ENCODE data around the gene PRPF38A. TPM values are rescaled to one million over a fixed set of nuclear protein-coding genes. Genes with fewer than 3 reads are reported as not detected.
A peak's percentile ranks its signal among the peaks of the same experiment; 100 is the strongest.
"Not testable (repeated sequence)": the region's sequence is repeated elsewhere in the genome, so short reads cannot be mapped to it uniquely, and the experiment has no call there.

Gene PRPF38A
- total RNA-seq, 1 donor from 2014 or later, result 20.5 TPM

DNA sequence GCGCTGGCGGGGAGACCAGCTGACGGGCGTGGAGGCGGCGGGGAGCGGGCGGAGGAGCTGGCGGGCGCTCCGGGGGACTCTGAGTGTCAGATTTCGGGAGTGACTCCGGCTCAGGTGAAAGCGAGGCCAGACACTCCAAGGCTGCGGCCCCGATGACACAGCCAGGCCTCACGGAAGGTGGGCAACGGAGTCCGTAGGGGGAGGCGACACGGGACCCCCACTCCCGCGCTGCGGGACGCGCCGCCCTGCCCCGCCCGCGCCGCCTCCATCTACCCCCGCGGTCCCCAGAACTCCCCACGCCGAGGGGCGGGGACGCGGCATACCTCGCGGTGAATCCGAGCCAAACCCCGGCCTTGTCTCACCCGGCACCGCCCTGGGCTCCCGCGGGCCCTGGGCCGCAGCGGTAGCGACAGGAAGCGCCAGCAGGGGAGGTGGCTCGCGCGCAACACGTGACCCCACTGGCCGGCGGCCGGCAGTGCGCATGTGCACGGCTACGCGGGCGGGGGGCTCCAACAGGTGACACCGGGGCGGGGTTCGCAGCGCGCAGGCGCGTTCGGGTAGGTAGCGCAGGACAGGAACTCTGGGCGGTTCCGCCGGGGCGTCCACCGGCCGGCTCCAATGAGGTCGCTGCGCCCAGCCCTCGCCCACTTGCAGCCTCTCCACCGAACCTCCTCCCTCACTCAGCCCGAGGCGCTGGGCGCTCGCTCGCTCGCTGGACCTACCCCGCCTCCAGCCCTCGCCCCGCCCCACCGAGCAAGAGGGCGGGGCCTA, 38.5 kb upstream of the PRPF38A start, which contains the start of gene CC2D1B:
Gene CC2D1B, minus strand, starts transcription at position 460 of the 771 bp plus-strand sequence. CDS start 1,585 bp downstream, outside the sequence.
- intact Hi-C loops (cut with micrococcal nuclease), result no loop called here
- Histone ChIP-seq H3K9me3 (replicated peaks) (no peaks in the 10 kb centered on the region), H3K36me3 (peaks cover 21% of the 10 kb centered on the region), H3K27me3 (ENCODE audit: low read depth) (no peaks in the 10 kb centered on the region), H3K4me1 (peaks cover 26% of the 10 kb centered on the region), H3K27ac (replicated peaks) (peak within 1 kb of the TSS; percentile 94), H3K4me3 (peak within 1 kb of the TSS; percentile 99)
- TF ChIP-seq, protein P1, sequence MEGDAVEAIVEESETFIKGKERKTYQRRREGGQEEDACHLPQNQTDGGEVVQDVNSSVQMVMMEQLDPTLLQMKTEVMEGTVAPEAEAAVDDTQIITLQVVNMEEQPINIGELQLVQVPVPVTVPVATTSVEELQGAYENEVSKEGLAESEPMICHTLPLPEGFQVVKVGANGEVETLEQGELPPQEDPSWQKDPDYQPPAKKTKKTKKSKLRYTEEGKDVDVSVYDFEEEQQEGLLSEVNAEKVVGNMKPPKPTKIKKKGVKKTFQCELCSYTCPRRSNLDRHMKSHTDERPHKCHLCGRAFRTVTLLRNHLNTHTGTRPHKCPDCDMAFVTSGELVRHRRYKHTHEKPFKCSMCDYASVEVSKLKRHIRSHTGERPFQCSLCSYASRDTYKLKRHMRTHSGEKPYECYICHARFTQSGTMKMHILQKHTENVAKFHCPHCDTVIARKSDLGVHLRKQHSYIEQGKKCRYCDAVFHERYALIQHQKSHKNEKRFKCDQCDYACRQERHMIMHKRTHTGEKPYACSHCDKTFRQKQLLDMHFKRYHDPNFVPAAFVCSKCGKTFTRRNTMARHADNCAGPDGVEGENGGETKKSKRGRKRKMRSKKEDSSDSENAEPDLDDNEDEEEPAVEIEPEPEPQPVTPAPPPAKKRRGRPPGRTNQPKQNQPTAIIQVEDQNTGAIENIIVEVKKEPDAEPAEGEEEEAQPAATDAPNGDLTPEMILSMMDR (IDR thresholded peaks at IDR 0.05; ENCODE audit: borderline replicate concordance), result peak; percentile 47
- DNase-seq, result peak; percentile 98

DNA sequence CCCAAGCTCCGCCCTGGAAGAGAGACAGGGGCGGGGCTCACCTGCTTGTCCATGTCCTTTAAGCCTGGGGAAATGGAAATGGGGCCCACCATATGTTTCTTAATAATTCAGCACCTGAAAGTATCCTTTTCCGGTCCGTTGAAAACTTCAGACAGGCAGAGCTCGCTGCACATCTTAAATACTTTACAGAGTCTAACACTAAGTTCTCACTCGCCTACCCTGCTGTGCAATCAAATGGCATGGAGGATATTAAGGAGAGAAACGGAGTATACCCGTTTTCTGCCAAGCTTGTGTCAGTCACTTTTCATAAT, 37.9 kb upstream of the PRPF38A start:
- H3K4me1 ChIP-seq, result peaks cover 26% of the 10 kb centered on the region
- H3K27ac ChIP-seq (replicated peaks), result peak overlapping the region; percentile 94
- no peak for DNase-seq
- TF ChIP-seq, protein P1 (IDR thresholded peaks at IDR 0.05; ENCODE audit: borderline replicate concordance), result no peak
- H3K36me3 ChIP-seq, result peaks cover 16% of the 10 kb centered on the region
- no peaks in the 10 kb centered on the region for H3K9me3 ChIP-seq (replicated peaks)
- intact Hi-C loops (cut with micrococcal nuclease), result no loop called here
- H3K27me3 ChIP-seq (ENCODE audit: low read depth), result no peaks in the 10 kb centered on the region
- H3K4me3 ChIP-seq, result peak overlapping the region; percentile 99

DNA sequence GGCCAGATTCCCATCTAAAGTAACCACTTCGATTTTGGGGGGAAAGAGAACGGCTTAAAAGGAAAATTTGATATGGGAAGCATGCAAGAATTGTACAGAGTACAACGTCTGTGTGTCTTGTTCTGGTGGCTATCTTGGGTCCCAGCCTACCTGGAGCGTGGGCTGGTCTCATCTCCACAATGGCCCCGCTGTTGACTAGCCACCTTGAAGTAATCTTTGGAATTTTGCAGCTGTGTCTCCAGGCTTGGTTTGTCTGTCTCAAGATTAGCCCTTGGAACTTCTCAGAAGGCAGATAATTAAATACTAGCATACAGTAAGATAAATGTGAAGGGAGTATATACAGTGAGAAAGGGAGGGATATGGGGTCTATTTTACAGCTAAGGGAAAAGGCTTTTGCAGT, 37.1 kb upstream of the PRPF38A start:
- no peak for DNase-seq
- Histone ChIP-seq H3K4me1 (peaks cover 26% of the 10 kb centered on the region), H3K9me3 (replicated peaks) (no peaks in the 10 kb centered on the region), H3K27me3 (ENCODE audit: low read depth) (no peaks in the 10 kb centered on the region), H3K27ac (replicated peaks) (no peak overlapping the region), H3K4me3 (no peak overlapping the region), H3K36me3 (peaks cover 8% of the 10 kb centered on the region)
- intact Hi-C loops (cut with micrococcal nuclease), result no loop called here
- TF ChIP-seq, protein P1 (IDR thresholded peaks at IDR 0.05; ENCODE audit: borderline replicate concordance), result no peak

DNA sequence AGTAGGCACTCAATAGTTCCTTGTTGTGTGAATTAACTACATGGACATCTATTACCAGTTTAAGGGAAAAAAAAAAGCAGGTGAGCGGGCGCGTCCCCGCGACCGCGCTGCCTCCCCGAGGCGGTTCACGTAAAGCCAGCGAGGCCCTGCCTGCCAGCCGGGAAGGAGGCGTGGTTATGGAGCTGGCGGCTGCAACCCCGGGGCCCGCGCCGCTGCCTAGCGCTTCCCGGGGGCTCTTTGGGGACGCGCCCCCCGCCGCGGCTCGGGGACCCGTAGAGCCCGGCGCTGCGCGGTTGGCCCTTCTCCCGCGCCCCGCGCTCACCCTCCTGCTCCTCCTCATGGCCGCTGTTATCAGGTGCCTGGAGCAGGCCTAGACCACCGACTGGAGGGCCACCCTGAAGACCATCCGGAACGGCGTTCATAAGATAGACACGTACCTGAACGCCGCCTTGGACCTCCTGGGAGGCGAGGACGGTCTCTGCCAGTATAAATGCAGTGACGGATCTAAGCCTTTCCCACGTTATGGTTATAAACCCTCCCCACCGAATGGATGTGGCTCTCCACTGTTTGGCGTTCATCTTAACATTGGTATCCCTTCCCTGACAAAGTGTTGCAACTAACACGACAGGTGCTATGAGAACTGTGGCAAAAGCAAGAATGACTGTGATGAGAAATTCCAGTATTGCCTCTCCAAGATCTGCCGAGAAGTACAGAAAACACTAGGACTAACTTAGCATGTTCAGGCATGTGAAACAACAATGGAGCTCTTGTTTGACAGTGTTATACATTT, 35.8 kb upstream of the PRPF38A start:
- Histone ChIP-seq H3K36me3 (no peaks in the 10 kb centered on the region), H3K4me3 (peak overlapping the region; percentile 61), H3K27ac (replicated peaks) (peak overlapping the region; percentile 35), H3K27me3 (ENCODE audit: low read depth) (no peaks in the 10 kb centered on the region), H3K4me1 (peaks cover 26% of the 10 kb centered on the region), H3K9me3 (replicated peaks) (no peaks in the 10 kb centered on the region)
- peak; percentile 31 for DNase-seq
- TF ChIP-seq, protein P1 (IDR thresholded peaks at IDR 0.05; ENCODE audit: borderline replicate concordance), result peak; percentile 25
- intact Hi-C loops (cut with micrococcal nuclease), result no loop called here

DNA sequence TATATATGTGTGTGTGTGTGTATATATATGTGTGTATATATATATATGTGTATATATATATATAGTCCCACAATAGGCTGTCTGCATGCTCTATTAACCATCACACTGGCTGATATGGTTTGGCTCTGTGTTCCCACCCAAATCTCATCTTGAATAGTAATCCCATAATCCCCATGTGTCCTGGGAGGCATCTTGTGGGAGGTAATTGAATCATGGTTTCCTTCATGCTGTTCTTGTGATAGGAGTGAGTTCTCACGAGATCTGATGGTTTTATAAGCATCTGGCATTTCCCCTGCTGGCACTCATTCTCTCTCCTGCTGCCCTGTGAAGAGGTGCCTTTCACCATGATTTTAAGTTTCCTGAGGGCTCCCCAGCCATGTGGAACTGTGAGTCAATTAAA, 34.6 kb upstream of the PRPF38A start:
- H3K36me3 ChIP-seq; DNase-seq; H3K4me3 ChIP-seq; H3K27ac ChIP-seq (replicated peaks); H3K27me3 ChIP-seq (ENCODE audit: low read depth); intact Hi-C loops (cut with micrococcal nuclease); H3K9me3 ChIP-seq (replicated peaks): not testable (repeated sequence)
- H3K4me1 ChIP-seq, result peaks cover 16% of the 10 kb centered on the region

DNA sequence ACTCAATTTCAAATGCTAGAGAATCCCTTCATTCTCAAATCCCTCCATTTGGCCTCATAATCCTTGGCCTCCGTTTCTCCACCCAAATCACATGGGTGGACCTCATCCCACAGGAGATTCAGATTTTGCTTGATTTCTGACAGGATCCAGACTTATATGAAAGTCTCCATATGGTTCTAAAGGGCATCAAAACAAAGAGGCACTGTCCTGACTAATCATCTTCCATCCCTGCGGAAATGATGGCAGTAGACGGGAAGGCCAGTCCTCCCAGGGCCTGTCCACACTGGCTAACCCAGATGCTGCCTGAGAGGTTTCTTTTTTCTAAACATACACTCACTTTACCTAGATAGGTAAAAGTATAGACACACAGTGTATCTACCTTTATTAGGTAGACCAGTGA, 19.0 kb upstream of the PRPF38A start:
- TF ChIP-seq, protein P1 (IDR thresholded peaks at IDR 0.05; ENCODE audit: borderline replicate concordance), result no peak
- intact Hi-C loops (cut with micrococcal nuclease), result no loop called here
- no peak overlapping the region for H3K27ac ChIP-seq (replicated peaks)

More for the DNA sequence above, 19.0 kb upstream of the PRPF38A start:
- no peak overlapping the region for H3K4me3 ChIP-seq
- H3K27me3 ChIP-seq (ENCODE audit: low read depth), result no peaks in the 10 kb centered on the region
- no peaks in the 10 kb centered on the region for H3K9me3 ChIP-seq (replicated peaks)
- DNase-seq, result no peak
- H3K36me3 ChIP-seq, result no peaks in the 10 kb centered on the region
- H3K4me1 ChIP-seq, result no peaks in the 10 kb centered on the region
